Lung (tissue), 12 donors: ENCODE results near the gene ADAMTSL1. TPM values are rescaled to one million over a fixed set of nuclear protein-coding genes. Genes with fewer than 3 reads are reported as not detected.

ENCODE experiments used
- ATAC-seq: fragments of 200-7000 bp; cut with Tn5 transposase; one replicate; pipeline ENCODE4 v1.9.1; 2020; ENCODE audit warnings: moderate number of reproducible peaks; ENCODE audit not compliant: insufficient read depth, low FRiP score
- DNase-seq, 3 donors: peaks; one replicate each; pipeline ENCODE4 v3.0.0-alpha.2; 2013 to 2017
- H3K27ac ChIP-seq, 2 donors: one replicate each; pipeline ENCODE4 v1.5.1; 2013; ENCODE audit warnings: mild to moderate bottlenecking in 2 of 2, moderate library complexity in 2 of 2, control low read depth in 1 of 2, inconsistent platforms in 1 of 2, low read depth in 1 of 2, low read length in 1 of 2
- H3K27me3 ChIP-seq, 3 donors: one replicate each; pipeline ENCODE4 v1.5.1; 2013; ENCODE audit warnings: low read length in 2 of 3; ENCODE audit not compliant: control insufficient read depth in 3 of 3, insufficient read depth in 3 of 3
- H3K36me3 ChIP-seq, 4 donors: one replicate each; pipeline ENCODE4 v1.5.1; 2013; ENCODE audit warnings: low read length in 4 of 4, mild to moderate bottlenecking in 1 of 4, moderate library complexity in 1 of 4; ENCODE audit not compliant: control insufficient read depth in 4 of 4, insufficient read depth in 4 of 4
- H3K4me1 ChIP-seq, 5 donors: one replicate each; pipeline ENCODE4 v1.5.1; 2013; ENCODE audit warnings: low read length in 5 of 5, mild to moderate bottlenecking in 2 of 5, moderate library complexity in 1 of 5; ENCODE audit not compliant: control insufficient read depth in 5 of 5, insufficient read depth in 5 of 5
- H3K4me3 ChIP-seq: one replicate; pipeline ENCODE4 v1.5.1; 2013; ENCODE audit warnings: mild to moderate bottlenecking, control low read depth, moderate library complexity
- H3K9ac ChIP-seq, 2 donors: one replicate each; pipeline ENCODE4 v1.5.1; 2013; ENCODE audit warnings: low read length in 2 of 2, control low read depth in 1 of 2; ENCODE audit not compliant: insufficient read depth in 1 of 2
- H3K9me3 ChIP-seq, 4 donors: one replicate each; pipeline ENCODE4 v1.5.1; 2013; ENCODE audit warnings: low read length in 3 of 4, mild to moderate bottlenecking in 1 of 4, moderate library complexity in 1 of 4; ENCODE audit not compliant: control insufficient read depth in 4 of 4, insufficient read depth in 3 of 4
- WGBS, 2 donors: extraction: QIAGEN DNeasy Blood & Tissue Kit; methylation state at CpG; one replicate each; pipeline ENCODE4 v1.1.7; 2013; 5-methylcytosine and 5-hydroxymethylcytosine counted together
- polyA plus RNA-seq, 2 donors: library from polyadenylated mRNA; stranded (reverse); fragments of 200-250 nt; gene quantifications; one replicate each; pipeline ENCODE4 v1.2.1, GENCODE V29; 2013
- total RNA-seq, 2 donors: library from RNA; depleted of rRNA in 1 of 2; stranded (reverse); fragments of >200 nt in 1 of 2; gene quantifications; one replicate each; pipeline ENCODE4 v1.2.1, GENCODE V29; 2014 to 2021
- TF ChIP-seq, protein P1 (sequence below): IDR thresholded peaks from 2 replicates; pipeline ENCODE4 v1.5.1; 2012; ENCODE audit warnings: mild to moderate bottlenecking; ENCODE audit errors: control extremely low read depth, extremely low read depth
- donor health status: control.
- donor health status: control.
- donor health status: Bipolar disorder and iron deficiency.
- donor health status: healthy.
- donor health status: DM: yes; HTN: yes; CAD: no.

The ADAMTSL1 gene
- total and polyA plus RNA-seq, 4 donors = 0.25 to 36.2 (median 1.4) TPM

DNA sequence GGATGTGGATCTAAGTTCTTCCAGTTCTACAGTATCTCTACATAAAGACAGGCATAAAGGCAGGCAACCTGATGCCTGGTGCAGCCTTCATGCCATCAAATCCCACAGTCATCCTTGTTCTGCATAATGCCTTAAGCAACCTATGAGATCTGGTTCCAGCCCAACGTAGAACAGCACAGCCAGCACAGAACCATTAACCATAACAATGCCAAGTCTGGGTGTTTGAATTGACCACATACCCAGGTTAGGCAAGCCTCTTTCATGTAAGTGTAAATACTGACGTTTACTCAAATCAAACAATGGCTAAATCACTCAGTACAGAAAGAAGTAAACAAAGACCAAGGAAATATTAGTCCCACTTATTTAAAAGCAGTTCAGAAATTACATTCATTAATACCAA is 195.0 kb downstream of the ADAMTSL1 start:
- Histone ChIP-seq H3K36me3 (no peaks in the 10 kb centered on the region), H3K9ac (no peak overlapping the region), H3K27ac (no peak overlapping the region), H3K27me3 (no peaks in the 10 kb centered on the region), H3K4me1 (peaks cover 2 to 19% (median 8%) of the 10 kb centered on the region in 5 donors), H3K9me3 (no peaks in the 10 kb centered on the region), H3K4me3 (no peak overlapping the region)
- no peak for ATAC-seq
- DNase-seq = no peak
- 35 to 62% methylated on average over 2 of the region's 2 CpGs for WGBS, 2 donors
- TF ChIP-seq, protein P1, sequence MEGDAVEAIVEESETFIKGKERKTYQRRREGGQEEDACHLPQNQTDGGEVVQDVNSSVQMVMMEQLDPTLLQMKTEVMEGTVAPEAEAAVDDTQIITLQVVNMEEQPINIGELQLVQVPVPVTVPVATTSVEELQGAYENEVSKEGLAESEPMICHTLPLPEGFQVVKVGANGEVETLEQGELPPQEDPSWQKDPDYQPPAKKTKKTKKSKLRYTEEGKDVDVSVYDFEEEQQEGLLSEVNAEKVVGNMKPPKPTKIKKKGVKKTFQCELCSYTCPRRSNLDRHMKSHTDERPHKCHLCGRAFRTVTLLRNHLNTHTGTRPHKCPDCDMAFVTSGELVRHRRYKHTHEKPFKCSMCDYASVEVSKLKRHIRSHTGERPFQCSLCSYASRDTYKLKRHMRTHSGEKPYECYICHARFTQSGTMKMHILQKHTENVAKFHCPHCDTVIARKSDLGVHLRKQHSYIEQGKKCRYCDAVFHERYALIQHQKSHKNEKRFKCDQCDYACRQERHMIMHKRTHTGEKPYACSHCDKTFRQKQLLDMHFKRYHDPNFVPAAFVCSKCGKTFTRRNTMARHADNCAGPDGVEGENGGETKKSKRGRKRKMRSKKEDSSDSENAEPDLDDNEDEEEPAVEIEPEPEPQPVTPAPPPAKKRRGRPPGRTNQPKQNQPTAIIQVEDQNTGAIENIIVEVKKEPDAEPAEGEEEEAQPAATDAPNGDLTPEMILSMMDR = no peak

DNA sequence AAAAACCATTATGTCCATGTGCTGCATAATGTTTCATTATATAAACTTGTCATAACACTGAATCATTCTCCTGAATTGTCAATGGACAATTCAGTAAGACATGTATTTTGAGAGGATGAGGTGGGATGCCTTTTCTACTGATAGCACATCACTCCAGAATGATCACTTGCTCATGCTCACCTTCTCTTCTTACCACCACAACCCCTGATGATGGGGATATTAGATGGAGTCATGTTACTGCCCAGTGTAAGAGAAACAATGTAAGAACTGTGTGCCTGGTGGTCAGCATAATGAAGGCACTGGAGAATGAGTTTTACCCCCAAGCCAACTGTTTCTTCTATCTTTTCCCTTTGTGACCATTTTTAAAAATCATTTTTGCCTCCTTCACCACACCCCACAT is 198.8 kb downstream of the ADAMTSL1 start:
- no peak overlapping the region for H3K27ac ChIP-seq
- H3K27me3 ChIP-seq = no peaks in the 10 kb centered on the region
- no peak overlapping the region for H3K4me3 ChIP-seq
- DNase-seq (no peak), ATAC-seq (no peak)
- H3K36me3 ChIP-seq = no peaks in the 10 kb centered on the region
- H3K9ac ChIP-seq = no peak overlapping the region
- H3K4me1 ChIP-seq = peaks cover 0 to 20% (median 2%) of the 10 kb centered on the region in 5 donors
- TF ChIP-seq, protein P1 = no peak
- H3K9me3 ChIP-seq = no peaks in the 10 kb centered on the region

DNA sequence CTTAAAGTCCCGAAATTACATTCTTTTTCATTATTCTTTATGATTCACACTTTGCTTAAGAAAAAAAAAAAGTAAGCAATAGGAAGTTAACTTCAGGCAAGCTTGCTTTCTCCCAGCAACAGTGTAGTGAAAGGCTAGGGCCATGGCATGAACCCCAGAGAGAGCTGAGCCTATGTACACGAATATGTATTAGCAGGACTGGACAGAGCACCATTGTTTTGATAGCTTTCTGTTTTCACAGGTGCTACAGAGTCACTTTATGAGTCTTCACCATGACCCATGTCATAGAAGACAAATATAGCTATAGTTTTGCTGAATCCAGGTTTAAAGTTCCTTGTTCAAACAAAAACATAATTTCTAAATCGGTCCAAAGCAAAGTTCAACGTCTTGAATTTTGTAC is 199.2 kb downstream of the ADAMTSL1 start:
- no peak for ATAC-seq
- WGBS, 2 donors = 71 to 79% methylated on average over 4 of the region's 4 CpGs
- TF ChIP-seq, protein P1 = no peak

DNA sequence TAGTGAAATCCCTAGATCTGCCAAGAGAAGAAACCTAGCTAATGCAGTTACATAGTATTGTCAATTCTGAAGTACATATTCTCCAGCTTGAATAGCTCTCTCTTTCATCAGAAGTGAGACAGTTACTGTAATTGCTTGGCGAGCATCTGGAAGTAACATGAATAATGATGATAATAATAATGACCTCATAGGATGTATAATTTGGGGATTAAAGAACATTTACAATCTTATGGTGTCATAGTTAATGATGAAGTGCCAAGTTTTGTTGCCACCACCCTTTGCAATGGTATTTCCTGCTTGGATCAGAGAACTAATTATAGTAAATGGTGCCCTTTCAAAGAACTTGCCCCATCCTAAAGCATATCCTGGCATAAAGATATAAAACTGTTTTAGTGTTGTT is 201.4 kb downstream of the ADAMTSL1 start:
- H3K27me3 ChIP-seq = no peaks in the 10 kb centered on the region
- H3K27ac ChIP-seq = no peak overlapping the region
- ATAC-seq (no peak), DNase-seq (peak in 1 of 3 donors; percentile 42)
- H3K4me1 ChIP-seq = peaks cover 0 to 22% (median 0%) of the 10 kb centered on the region in 5 donors
- H3K36me3 ChIP-seq = no peaks in the 10 kb centered on the region
- WGBS, 2 donors = 67 to 72% methylated on average over 1 of the region's 1 CpG
- no peak overlapping the region for H3K4me3 ChIP-seq
- H3K9ac ChIP-seq = no peak overlapping the region
- TF ChIP-seq, protein P1 = no peak
- H3K9me3 ChIP-seq = no peaks in the 10 kb centered on the region

More for the DNA sequence above, 199.2 kb downstream of the ADAMTSL1 start:
- no peak for DNase-seq
- Histone ChIP-seq H3K27ac (no peak overlapping the region), H3K4me3 (no peak overlapping the region), H3K4me1 (peaks cover 0 to 19% (median 2%) of the 10 kb centered on the region in 5 donors), H3K9me3 (no peaks in the 10 kb centered on the region), H3K27me3 (no peaks in the 10 kb centered on the region), H3K9ac (no peak overlapping the region), H3K36me3 (no peaks in the 10 kb centered on the region)
